B cell (primary cell): ENCODE data around the gene NIPAL3. TPM values are rescaled to one million over a fixed set of nuclear protein-coding genes. Genes with fewer than 3 reads are reported as not detected.

Source experiments
- ATAC-seq: fragments of 200-7000 bp; cut with Tn5 transposase; one replicate; pipeline ENCODE4 v1.10.0; 2021; ENCODE audit warnings: low read depth, mild to moderate bottlenecking, moderate number of reproducible peaks, moderate library complexity
- CTCF ChIA-PET: fragments of 350-600 bp; sonication (Branson Sonifier 250); formaldehyde crosslinking; loops from one replicate; lab custom pipeline; 2021; ENCODE audit warnings: antibody characterized with exemption, inconsistent platforms; lab: Charles Lee
- POLR2A ChIA-PET: fragments of 350-600 bp; sonication (Branson Sonifier 250); formaldehyde crosslinking; loops from one replicate; lab custom pipeline; 2021; ENCODE audit warnings: antibody characterized with exemption; lab: Charles Lee
- DNase-seq: peaks from one replicate; pipeline ENCODE4 v3.0.0; 2013
- H2AFZ ChIP-seq: 2 replicates; pipeline ENCODE4 v1.6.1; 2012; ENCODE audit warnings: mild to moderate bottlenecking, low read depth, low read length; ENCODE audit not compliant: insufficient read depth, poor library complexity, severe bottlenecking
- H3K27ac ChIP-seq, 2 donors: 1 replicate in 1 of 2; 2 replicates in 1 of 2; pipeline ENCODE4 v1.5.1; 2012 to 2013; ENCODE audit warnings: low read length in 2 of 2, mild to moderate bottlenecking in 2 of 2, moderate library complexity in 1 of 2
- H3K27me3 ChIP-seq, 4 experiments: fragments of 200-600 bp in 1 of 4; sonication (generic) in 1 of 4; replicated peaks in 1 of 4; 1 replicate in 2 of 4; 2 replicates in 2 of 4; pipeline versions ENCODE4 v1.6.1 to v1.7.0; 2013 to 2016; ENCODE audit warnings: low read length in 3 of 4, mild to moderate bottlenecking in 2 of 4, mixed read lengths in 1 of 4, moderate library complexity in 1 of 4; ENCODE audit not compliant: insufficient read depth in 4 of 4, control insufficient read depth in 3 of 4; ENCODE audit errors: control extremely low read depth in 1 of 4
- H3K36me3 ChIP-seq, 2 experiments: replicated peaks in 1 of 2; 1 replicate in 1 of 2; 2 replicates in 1 of 2; pipeline versions ENCODE4 v1.6.1 to v1.7.1; 2013; ENCODE audit warnings: low read length in 1 of 2; ENCODE audit not compliant: insufficient read depth in 2 of 2, control insufficient read depth in 1 of 2; ENCODE audit errors: control extremely low read depth in 1 of 2, extremely low read depth in 1 of 2
- H3K4me1 ChIP-seq, 2 donors: fragments of 200-600 bp in 1 of 2; sonication (generic) in 1 of 2; 1 replicate in 1 of 2; 2 replicates in 1 of 2; pipeline versions ENCODE4 v1.5.1 to v1.6.1; 2013 to 2017; ENCODE audit warnings: low read length in 2 of 2; ENCODE audit not compliant: control insufficient read depth in 2 of 2, insufficient read depth in 2 of 2
- H3K4me2 ChIP-seq: replicated peaks from 2 replicates; pipeline ENCODE3; 2012; ENCODE audit warnings: mild to moderate bottlenecking, low read depth, low read length; ENCODE audit not compliant: poor library complexity, severe bottlenecking
- H3K4me3 ChIP-seq, 5 experiments: fragments of 200-600 bp in 1 of 5; sonication (generic) in 1 of 5; 1 replicate in 3 of 5; 2 replicates in 2 of 5; pipeline versions ENCODE4 v1.5.1 to v1.7.0; 2011 to 2016; ENCODE audit warnings: low read length in 4 of 5, mild to moderate bottlenecking in 4 of 5, low read depth in 2 of 5, control low read depth in 1 of 5, moderate library complexity in 1 of 5; ENCODE audit not compliant: insufficient read depth in 1 of 5; ENCODE audit errors: control extremely low read depth in 1 of 5, extremely low read depth in 1 of 5
- H3K79me2 ChIP-seq: fragments of 200-600 bp; sonication (generic); one replicate; pipeline ENCODE4 v1.6.0; 2016; ENCODE audit warnings: low read length; ENCODE audit not compliant: control insufficient read depth, insufficient read depth
- H3K9ac ChIP-seq: fragments of 200-600 bp; sonication (generic); 2 replicates; pipeline ENCODE4 v1.6.1; 2017; ENCODE audit warnings: mild to moderate bottlenecking, low read length, moderate library complexity
- H3K9me3 ChIP-seq, 3 donors: one replicate each; pipeline versions ENCODE4 v1.6.1 to v1.7.1; 2013; ENCODE audit warnings: low read length in 2 of 3; ENCODE audit not compliant: control insufficient read depth in 2 of 3, insufficient read depth in 1 of 3; ENCODE audit errors: control extremely low read depth in 1 of 3
- H4K20me1 ChIP-seq: 2 replicates; pipeline ENCODE4 v1.6.0; 2012; ENCODE audit warnings: mild to moderate bottlenecking, low read length; ENCODE audit not compliant: insufficient read depth, control insufficient read depth, poor library complexity, severe bottlenecking
- H3K27ac Mint-ChIP-seq: one replicate; pipeline ENCODE4 v1.8.0; 2021; ENCODE audit warnings: mixed read lengths
- H3K27me3 Mint-ChIP-seq: one replicate; pipeline ENCODE4 v1.8.0; 2021; ENCODE audit warnings: mixed read lengths
- H3K4me1 Mint-ChIP-seq: one replicate; pipeline ENCODE4 v1.8.0; 2021; ENCODE audit warnings: mixed read lengths
- H3K4me3 Mint-ChIP-seq: one replicate; pipeline ENCODE4 v1.8.0; 2021; ENCODE audit warnings: mixed read lengths
- H3K9me3 Mint-ChIP-seq: one replicate; pipeline ENCODE4 v1.8.0; 2022; ENCODE audit warnings: mixed read lengths; ENCODE audit not compliant: insufficient read depth
- EZH2 ChIP-seq: IDR thresholded peaks from 2 replicates; pipeline ENCODE4 v1.6.1; 2012; ENCODE audit warnings: borderline replicate concordance, low read depth, mild to moderate bottlenecking, moderate library complexity, low read length; ENCODE audit not compliant: insufficient read depth, poor library complexity, severe bottlenecking
- WGBS: methylation state at CpG from one replicate; pipeline ENCODE4 v1.1.5; 2013; ENCODE audit warnings: missing lambda C conversion rate; ENCODE audit not compliant: insufficient coverage; 5-methylcytosine and 5-hydroxymethylcytosine counted together
- intact Hi-C: fragments of 100-400 bp; cut with micrococcal nuclease; formaldehyde crosslinking; loops from one replicate; pipeline ENCODE4 v1.10.0; 2022
- polyA plus RNA-seq: library from polyadenylated mRNA; depleted of rRNA; stranded (reverse); fragments of >200 nt; gene quantifications from 2 replicates; pipeline ENCODE4 v1.2.3, GENCODE V29; 2012
- total RNA-seq, 2 donors: library from RNA; stranded (reverse); fragments of 120-200 nt in 1 of 2; gene quantifications; 1 replicate in 1 of 2; 2 replicates in 1 of 2; pipeline versions ENCODE4 v1.2.3 to v1.2.4, GENCODE V29; 2013 to 2022
- TF ChIP-seq, protein P1 (sequence below): fragments of 200-600 bp; IDR thresholded peaks from one replicate; pipeline ENCODE4 v1.8.0; 2022; ENCODE audit warnings: antibody characterized with exemption, mild to moderate bottlenecking

NIPAL3 gene
- total and polyA plus RNA-seq, 2 donors (not counting 1 experiment from before 2014, with no cell fraction given): 23.8 to 31.6 TPM

DNA sequence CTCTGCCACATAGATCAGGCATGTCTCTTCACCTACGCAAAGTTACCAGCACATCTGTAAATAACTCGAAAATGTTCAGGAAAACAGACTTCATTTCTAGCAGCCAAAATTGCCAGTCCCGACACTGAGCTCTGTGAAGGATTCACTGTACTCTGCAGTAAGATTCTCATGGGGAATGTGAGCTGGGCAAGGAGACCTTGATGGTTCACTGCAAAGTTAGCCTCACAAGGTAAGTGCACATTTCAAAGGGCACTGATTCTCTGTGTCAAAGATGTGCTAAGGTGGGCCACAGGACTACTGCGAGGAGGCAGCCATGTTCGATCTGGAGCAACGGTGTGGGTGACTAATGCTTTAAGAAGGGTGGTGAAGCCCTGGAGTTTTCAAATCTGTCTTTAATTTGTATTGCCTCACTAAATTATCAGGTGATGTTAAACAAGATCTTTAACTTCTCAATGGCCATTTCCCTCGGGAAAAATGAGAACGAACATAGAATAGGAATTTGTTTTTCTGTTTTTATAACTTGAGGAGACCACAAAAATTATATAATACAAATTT is 27.2 kb upstream of the NIPAL3 start:
- Histone ChIP-seq H4K20me1 (no peaks in the 10 kb centered on the region), H3K9ac (no peak overlapping the region), H3K27me3 (no peaks in the 10 kb centered on the region), H3K36me3 (no peaks in the 10 kb centered on the region), H3K27ac (no peak overlapping the region), H2AFZ (no peak overlapping the region), H3K4me2 (no peak overlapping the region), H3K79me2 (no peaks in the 10 kb centered on the region), H3K4me1 (peaks cover 34 to 55% of the 10 kb centered on the region in 2 donors), H3K4me3 (no peak overlapping the region), H3K9me3 (no peaks in the 10 kb centered on the region)
- DNase-seq (no peak), ATAC-seq (no peak)
- Mint-ChIP-seq H3K4me1 (peaks cover 51% of the 10 kb centered on the region), H3K27me3 (no peaks in the 10 kb centered on the region), H3K27ac (peak overlapping the region; percentile 26), H3K9me3 (no peaks in the 10 kb centered on the region), H3K4me3 (no peak overlapping the region)
- CTCF ChIA-PET: interaction anchor here (1.0 to 8.0 kb wide), 5 partner anchors 180 to 238 kb away, joined by 3 to 98 read pairs (median 3); no protein-coding TSS in a partner anchor
- TF ChIP-seq EZH2: no peak
- TF ChIP-seq, protein P1, sequence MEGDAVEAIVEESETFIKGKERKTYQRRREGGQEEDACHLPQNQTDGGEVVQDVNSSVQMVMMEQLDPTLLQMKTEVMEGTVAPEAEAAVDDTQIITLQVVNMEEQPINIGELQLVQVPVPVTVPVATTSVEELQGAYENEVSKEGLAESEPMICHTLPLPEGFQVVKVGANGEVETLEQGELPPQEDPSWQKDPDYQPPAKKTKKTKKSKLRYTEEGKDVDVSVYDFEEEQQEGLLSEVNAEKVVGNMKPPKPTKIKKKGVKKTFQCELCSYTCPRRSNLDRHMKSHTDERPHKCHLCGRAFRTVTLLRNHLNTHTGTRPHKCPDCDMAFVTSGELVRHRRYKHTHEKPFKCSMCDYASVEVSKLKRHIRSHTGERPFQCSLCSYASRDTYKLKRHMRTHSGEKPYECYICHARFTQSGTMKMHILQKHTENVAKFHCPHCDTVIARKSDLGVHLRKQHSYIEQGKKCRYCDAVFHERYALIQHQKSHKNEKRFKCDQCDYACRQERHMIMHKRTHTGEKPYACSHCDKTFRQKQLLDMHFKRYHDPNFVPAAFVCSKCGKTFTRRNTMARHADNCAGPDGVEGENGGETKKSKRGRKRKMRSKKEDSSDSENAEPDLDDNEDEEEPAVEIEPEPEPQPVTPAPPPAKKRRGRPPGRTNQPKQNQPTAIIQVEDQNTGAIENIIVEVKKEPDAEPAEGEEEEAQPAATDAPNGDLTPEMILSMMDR: no peak
- POLR2A ChIA-PET: no interaction called here
- intact Hi-C loops: no loop called here
- 95% methylated on average over 3 of the region's 8 CpGs for WGBS

GRCh38 chr1:24389231-24389678 is 26.3 kb upstream of the NIPAL3 start:
- ATAC-seq (no peak), DNase-seq (no peak)
- Mint-ChIP-seq H3K9me3 (no peaks in the 10 kb centered on the region), H3K27ac (no peak overlapping the region), H3K4me3 (no peak overlapping the region), H3K4me1 (peaks cover 50% of the 10 kb centered on the region), H3K27me3 (no peaks in the 10 kb centered on the region)
- Histone ChIP-seq H3K27ac (no peak overlapping the region), H3K27me3 (no peaks in the 10 kb centered on the region), H3K9me3 (no peaks in the 10 kb centered on the region), H3K9ac (no peak overlapping the region), H4K20me1 (no peaks in the 10 kb centered on the region), H3K36me3 (no peaks in the 10 kb centered on the region), H2AFZ (no peak overlapping the region), H3K4me3 (no peak overlapping the region), H3K4me1 (peaks cover 35 to 56% of the 10 kb centered on the region in 2 donors), H3K79me2 (no peaks in the 10 kb centered on the region), H3K4me2 (no peak overlapping the region)
- ChIA-PET CTCF (interaction anchor here (0.7 to 8.0 kb wide), 3 partner anchors 190 to 239 kb away, joined by 4 to 98 read pairs (median 5); no protein-coding TSS in a partner anchor), POLR2A (interaction anchor here (0.6 kb wide), 1 partner anchor 190 kb away, joined by 4 read pairs; no protein-coding TSS in a partner anchor)
- TF ChIP-seq, protein P1: no peak
- TF ChIP-seq EZH2: no peak
- intact Hi-C loops: no loop called here
- WGBS: 84% methylated on average over 2 of the region's 4 CpGs
